ENCODE measurements around the gene KRT4.

KRT4 gene

DNA sequence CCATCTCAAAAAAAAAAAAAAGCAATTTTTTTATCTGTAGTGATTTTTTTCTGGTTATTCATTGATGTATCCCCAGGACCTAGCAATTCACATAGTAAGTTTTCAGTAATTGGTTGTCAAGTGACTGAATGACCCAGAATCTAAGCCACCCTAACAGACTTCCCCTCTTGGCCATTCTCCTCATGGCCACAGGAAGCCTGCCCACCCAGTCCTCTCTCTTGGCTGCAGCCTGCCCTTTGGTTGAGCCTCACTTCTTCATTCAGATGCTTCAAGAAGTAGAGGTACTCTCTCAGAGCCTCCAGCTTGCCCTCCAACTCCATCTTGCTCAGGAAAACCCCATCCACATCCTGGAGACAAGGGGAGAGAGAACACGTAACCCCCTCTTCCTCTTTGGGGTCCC lies 32.0 kb upstream of the KRT4 start:
- peaks cover 3% of the 10 kb centered on the region for H3K27me3 Mint-ChIP-seq (ENCODE audit: low read depth)
- DNase-seq (ENCODE audit: low spot score), result no peak
- no peak overlapping the region for H3K27ac Mint-ChIP-seq
- no peaks in the 10 kb centered on the region for H3K36me3 Mint-ChIP-seq (ENCODE audit: low read depth)
- no peaks in the 10 kb centered on the region for H3K9me3 Mint-ChIP-seq
- H3K4me1 Mint-ChIP-seq (ENCODE audit: low read depth), result no peaks in the 10 kb centered on the region
- no peak overlapping the region for H3K4me3 Mint-ChIP-seq

DNA sequence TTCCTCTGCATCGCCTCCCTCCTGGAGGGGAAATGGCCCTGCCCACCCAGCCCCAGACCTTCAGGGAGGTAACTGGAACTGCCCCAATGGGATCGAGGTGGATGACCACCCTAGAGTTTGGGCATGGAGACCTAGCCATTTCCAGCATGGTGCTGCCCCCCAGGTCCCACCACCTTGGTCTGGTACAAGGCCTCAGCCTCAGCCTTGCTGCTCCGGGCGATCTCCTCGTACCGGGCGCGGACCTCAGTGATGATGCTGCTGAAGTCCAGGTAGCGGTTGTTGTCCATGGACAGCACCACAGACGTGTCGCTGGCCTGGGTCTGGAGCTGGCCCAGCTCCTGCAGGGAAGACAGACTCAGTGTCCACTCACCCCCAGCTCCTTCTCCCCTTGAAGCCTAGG lies 30.5 kb upstream of the KRT4 start:
- Mint-ChIP-seq H3K36me3 (ENCODE audit: low read depth) (no peaks in the 10 kb centered on the region), H3K27ac (no peak overlapping the region), H3K27me3 (ENCODE audit: low read depth) (no peaks in the 10 kb centered on the region), H3K4me1 (ENCODE audit: low read depth) (no peaks in the 10 kb centered on the region), H3K4me3 (no peak overlapping the region), H3K9me3 (no peaks in the 10 kb centered on the region)
- no peak for DNase-seq (ENCODE audit: low spot score)

GRCh38 chr12:52839436-52840105 lies 25.7 kb upstream of the KRT4 start:
- Mint-ChIP-seq H3K4me3 (no peak overlapping the region), H3K27me3 (ENCODE audit: low read depth) (peaks cover 3% of the 10 kb centered on the region), H3K9me3 (no peaks in the 10 kb centered on the region), H3K36me3 (ENCODE audit: low read depth) (no peaks in the 10 kb centered on the region), H3K27ac (no peak overlapping the region), H3K4me1 (ENCODE audit: low read depth) (peaks cover 15% of the 10 kb centered on the region)
- no peak for DNase-seq (ENCODE audit: low spot score)

DNA sequence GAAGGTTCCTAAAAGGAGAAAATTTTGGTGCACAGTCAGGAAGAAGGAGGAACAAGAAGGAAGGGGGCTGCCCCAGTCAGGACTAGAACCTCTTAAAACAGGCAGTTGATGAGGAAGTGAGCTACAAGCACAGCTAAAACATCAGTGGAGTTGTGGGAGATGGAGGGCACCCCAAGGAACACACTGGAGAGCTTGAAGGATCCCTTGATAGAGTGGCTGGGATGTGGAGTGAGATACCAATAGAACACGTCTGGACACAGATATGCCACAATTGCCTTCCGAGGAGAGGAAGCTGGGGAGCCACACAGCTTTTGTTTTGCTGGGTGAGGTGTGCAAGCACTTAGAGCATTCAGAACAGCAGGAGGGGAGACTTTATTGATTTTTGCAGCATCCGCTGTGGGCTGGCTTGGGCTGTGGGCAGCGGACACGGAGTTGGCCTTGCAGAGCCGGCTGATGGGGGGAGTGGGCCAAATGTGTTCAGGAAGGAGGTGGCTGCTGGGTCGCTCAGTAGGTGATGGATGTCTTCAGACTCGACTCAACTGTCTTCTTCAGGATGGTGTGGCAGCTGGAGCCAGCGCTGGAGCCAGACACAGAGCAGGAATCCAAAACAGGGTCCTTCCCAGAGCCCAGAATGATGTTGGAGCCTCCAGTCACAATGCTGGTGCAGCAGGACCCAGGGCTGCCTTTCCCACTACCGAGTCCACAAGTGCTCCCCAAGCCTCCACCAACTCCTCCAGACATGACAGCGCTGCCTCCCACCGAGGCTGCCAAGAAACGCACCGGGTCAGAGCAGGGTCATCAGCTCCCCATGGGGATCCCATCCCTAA lies 24.9 kb upstream of the KRT4 start:
- H3K27me3 Mint-ChIP-seq (ENCODE audit: low read depth), result peaks cover 3% of the 10 kb centered on the region
- DNase-seq (ENCODE audit: low spot score), result no peak
- H3K4me1 Mint-ChIP-seq (ENCODE audit: low read depth), result peaks cover 15% of the 10 kb centered on the region
- no peaks in the 10 kb centered on the region for H3K9me3 Mint-ChIP-seq
- no peak overlapping the region for H3K27ac Mint-ChIP-seq
- H3K36me3 Mint-ChIP-seq (ENCODE audit: low read depth), result no peaks in the 10 kb centered on the region
- no peak overlapping the region for H3K4me3 Mint-ChIP-seq

GRCh38 chr12:52837781-52838608 lies 24.1 kb upstream of the KRT4 start:
- Mint-ChIP-seq H3K9me3 (no peaks in the 10 kb centered on the region), H3K27me3 (ENCODE audit: low read depth) (peaks cover 3% of the 10 kb centered on the region), H3K36me3 (ENCODE audit: low read depth) (no peaks in the 10 kb centered on the region), H3K27ac (no peak overlapping the region), H3K4me1 (ENCODE audit: low read depth) (peaks cover 15% of the 10 kb centered on the region), H3K4me3 (no peak overlapping the region)
- DNase-seq (ENCODE audit: low spot score), result no peak

GRCh38 chr12:52837413-52837741 lies 23.5 kb upstream of the KRT4 start:
- Mint-ChIP-seq H3K9me3 (no peaks in the 10 kb centered on the region), H3K27ac (no peak overlapping the region), H3K4me1 (ENCODE audit: low read depth) (peaks cover 15% of the 10 kb centered on the region), H3K4me3 (no peak overlapping the region), H3K36me3 (ENCODE audit: low read depth) (no peaks in the 10 kb centered on the region), H3K27me3 (ENCODE audit: low read depth) (peaks cover 3% of the 10 kb centered on the region)
- DNase-seq (ENCODE audit: low spot score), result peak; percentile 16

- no peaks in the 10 kb centered on the region for H3K9me3 Mint-ChIP-seq
- DNase-seq (ENCODE audit: low spot score), result no peak
- H3K4me3 Mint-ChIP-seq, result peak overlapping the region; percentile 8
- H3K27me3 Mint-ChIP-seq (ENCODE audit: low read depth), result peaks cover 3% of the 10 kb centered on the region
- peak overlapping the region; percentile 28 for H3K27ac Mint-ChIP-seq
- no peaks in the 10 kb centered on the region for H3K36me3 Mint-ChIP-seq (ENCODE audit: low read depth)
- peaks cover 15% of the 10 kb centered on the region for H3K4me1 Mint-ChIP-seq (ENCODE audit: low read depth)
These were observed 22.8 kb upstream of the KRT4 start for GRCh38 chr12:52836491-52837412.

- DNase-seq (ENCODE audit: low spot score), result peak; percentile 78
These were observed 22.1 kb upstream of the KRT4 start for GRCh38 chr12:52836042-52836466.

GRCh38 chr12:52835271-52836041 lies 21.5 kb upstream of the KRT4 start:
- no peaks in the 10 kb centered on the region for H3K36me3 Mint-ChIP-seq (ENCODE audit: low read depth)
- H3K27me3 Mint-ChIP-seq (ENCODE audit: low read depth), result peaks cover 3% of the 10 kb centered on the region
- no peaks in the 10 kb centered on the region for H3K9me3 Mint-ChIP-seq
- no peak for DNase-seq (ENCODE audit: low spot score)
- H3K27ac Mint-ChIP-seq, result no peak overlapping the region
- H3K4me1 Mint-ChIP-seq (ENCODE audit: low read depth), result peaks cover 15% of the 10 kb centered on the region
- no peak overlapping the region for H3K4me3 Mint-ChIP-seq

More at GRCh38 chr12:52836042-52836466, 22.1 kb upstream of the KRT4 start:
- Mint-ChIP-seq H3K36me3 (ENCODE audit: low read depth) (no peaks in the 10 kb centered on the region), H3K4me3 (peak overlapping the region; percentile 8), H3K4me1 (ENCODE audit: low read depth) (peaks cover 15% of the 10 kb centered on the region), H3K9me3 (no peaks in the 10 kb centered on the region), H3K27ac (peak overlapping the region; percentile 28), H3K27me3 (ENCODE audit: low read depth) (peaks cover 3% of the 10 kb centered on the region)

- DNase-seq (ENCODE audit: low spot score), result no peak
- no peaks in the 10 kb centered on the region for H3K9me3 Mint-ChIP-seq
- no peaks in the 10 kb centered on the region for H3K36me3 Mint-ChIP-seq (ENCODE audit: low read depth)
- no peak overlapping the region for H3K4me3 Mint-ChIP-seq
- no peak overlapping the region for H3K27ac Mint-ChIP-seq
- peaks cover 5% of the 10 kb centered on the region for H3K27me3 Mint-ChIP-seq (ENCODE audit: low read depth)
- peaks cover 15% of the 10 kb centered on the region for H3K4me1 Mint-ChIP-seq (ENCODE audit: low read depth)
These were observed 20.7 kb upstream of the KRT4 start for GRCh38 chr12:52834727-52835001.

- peaks cover 15% of the 10 kb centered on the region for H3K4me1 Mint-ChIP-seq (ENCODE audit: low read depth)
- H3K27me3 Mint-ChIP-seq (ENCODE audit: low read depth), result peaks cover 3% of the 10 kb centered on the region
- H3K27ac Mint-ChIP-seq, result no peak within 1 kb of the TSS
- no peaks in the 10 kb centered on the region for H3K9me3 Mint-ChIP-seq
- DNase-seq (ENCODE audit: low spot score), result no peak
- H3K4me3 Mint-ChIP-seq, result no peak within 1 kb of the TSS
- H3K36me3 Mint-ChIP-seq (ENCODE audit: low read depth), result no peaks in the 10 kb centered on the region
These were observed 20.2 kb upstream of the KRT4 start, which contains the start of gene KRT79 for GRCh38 chr12:52833922-52834726. TSS of gene KRT79 (minus strand) at chr12:52834311. CDS start at chr12:52834260, 51 bp downstream.

Measured in T-helper 2 cell treated with Interferon-gamma antibody and Interleukin-4, amounts not matched to agents 5 μg/mL and 100 μg/mL, for 36 hours (primary cell).